GM23248 (cell line): ENCODE results near the gene ARR3. TPM values are rescaled to one million over a fixed set of nuclear protein-coding genes. Genes with fewer than 3 reads are reported as not detected.

Experiments
- DNase-seq: peaks from one replicate; pipeline ENCODE4 v3.0.0-alpha.2; 2015
- H2AFZ ChIP-seq: fragments of 200-600 bp; sonication (generic); 2 replicates; pipeline ENCODE4 v1.6.1; 2016; ENCODE audit warnings: antibody characterized with exemption
- H3F3A ChIP-seq: fragments of 200-600 bp; sonication (generic); 2 replicates; pipeline ENCODE4 v1.6.1; 2016; ENCODE audit warnings: mild to moderate bottlenecking, antibody characterized with exemption, mixed run types; ENCODE audit not compliant: insufficient read depth
- H3K27ac ChIP-seq: fragments of 200-600 bp; sonication (generic); 2 replicates; pipeline ENCODE4 v1.5.1; 2016; ENCODE audit warnings: mild to moderate bottlenecking
- H3K27me3 ChIP-seq: fragments of 200-600 bp; sonication (generic); replicated peaks from 2 replicates; pipeline ENCODE4 v1.6.1; 2016; ENCODE audit warnings: mild to moderate bottlenecking; ENCODE audit not compliant: insufficient read depth
- H3K36me3 ChIP-seq: fragments of 200-600 bp; sonication (generic); 2 replicates; pipeline ENCODE4 v1.6.1; 2016; ENCODE audit warnings: low read depth, mild to moderate bottlenecking
- H3K4me1 ChIP-seq: fragments of 200-600 bp; sonication (generic); 2 replicates; pipeline ENCODE4 v1.6.1; 2016; ENCODE audit warnings: mild to moderate bottlenecking; ENCODE audit not compliant: insufficient read depth
- H3K4me2 ChIP-seq: fragments of 200-600 bp; sonication (generic); one replicate; pipeline ENCODE4 v1.6.1; 2016; ENCODE audit warnings: mild to moderate bottlenecking; ENCODE audit not compliant: unreplicated experiment
- H3K4me3 ChIP-seq: fragments of 200-600 bp; sonication (generic); 2 replicates; pipeline ENCODE4 v1.5.1; 2016; ENCODE audit warnings: mild to moderate bottlenecking
- H3K79me2 ChIP-seq: fragments of 200-600 bp; sonication (generic); 2 replicates; pipeline ENCODE4 v1.6.1; 2016; ENCODE audit warnings: mild to moderate bottlenecking; ENCODE audit not compliant: insufficient read depth
- H3K9ac ChIP-seq: fragments of 200-600 bp; sonication (generic); 2 replicates; pipeline ENCODE4 v1.6.1; 2016; ENCODE audit warnings: mild to moderate bottlenecking
- H3K9me2 ChIP-seq: fragments of 200-600 bp; sonication (generic); 2 replicates; pipeline ENCODE4 v1.6.1; 2016; ENCODE audit warnings: mixed run types, mild to moderate bottlenecking, moderate library complexity; ENCODE audit not compliant: insufficient read depth
- H3K9me3 ChIP-seq: fragments of 200-600 bp; sonication (generic); one replicate; pipeline ENCODE4 v1.6.1; 2017; ENCODE audit warnings: low read depth
- H4K20me1 ChIP-seq: fragments of 200-600 bp; sonication (generic); 2 replicates; pipeline ENCODE4 v1.6.0; 2016; ENCODE audit not compliant: insufficient read depth
- EZH2 ChIP-seq: fragments of 200-600 bp; sonication (generic); IDR thresholded peaks from 2 replicates; pipeline ENCODE4 v1.6.1; 2018; ENCODE audit warnings: antibody characterized with exemption, mild to moderate bottlenecking; ENCODE audit not compliant: insufficient read depth, poor library complexity, severe bottlenecking
- EZH2phosphoT487 ChIP-seq: fragments of 200-600 bp; sonication (generic); IDR thresholded peaks from 2 replicates; pipeline ENCODE4 v1.6.1; 2018; ENCODE audit warnings: antibody characterized with exemption, moderate library complexity, mild to moderate bottlenecking, low read depth; ENCODE audit not compliant: insufficient read depth
- WGBS, 2 experiments: methylation state at CpG; one replicate each; pipeline ENCODE4 v1.1.6; 2015 to 2017; ENCODE audit warnings: low lambda C conversion rate in 2 of 2, low coverage in 1 of 2; ENCODE audit errors: missing lambda C conversion rate in 2 of 2; 5-methylcytosine and 5-hydroxymethylcytosine counted together
- in situ Hi-C: fragments of 300-500 bp; cut with MboI; formaldehyde crosslinking; loops from 2 replicates; pipeline ENCODE4 v1.15.0; 2020
- polyA plus RNA-seq: library from polyadenylated mRNA; unstranded; fragments of >200 nt; fragmentation: Nextera tagmentation; extraction: Ambion mirVana; gene quantifications from 2 replicates; pipeline ENCODE4 v1.2.1, GENCODE V29; 2016
- total RNA-seq: library from RNA; depleted of rRNA; stranded (reverse); fragments of >200 nt; shearing (Covaris generic); gene quantifications from 2 replicates; pipeline ENCODE4 v1.2.3, GENCODE V29; 2014

The ARR3 gene
- total and polyA plus RNA-seq, 2 experiments from 2014 or later, result not detected

- no peak overlapping the region for H3K9ac ChIP-seq
- H3K4me2 ChIP-seq, result no peak overlapping the region
- H3K9me2 ChIP-seq, result no peaks in the 10 kb centered on the region
- no peak overlapping the region for H2AFZ ChIP-seq
- TF ChIP-seq EZH2phosphoT487 (no peak), EZH2 (no peak)
- H3K79me2 ChIP-seq, result no peaks in the 10 kb centered on the region
- no peak for DNase-seq
- no peaks in the 10 kb centered on the region for H3K27me3 ChIP-seq
- no peaks in the 10 kb centered on the region for H3F3A ChIP-seq
- in situ Hi-C loops, result no loop called here
- no peak overlapping the region for H3K4me3 ChIP-seq
- H3K36me3 ChIP-seq, result no peaks in the 10 kb centered on the region
- H4K20me1 ChIP-seq, result no peaks in the 10 kb centered on the region
- H3K9me3 ChIP-seq, result no peaks in the 10 kb centered on the region
- WGBS, 2 experiments, result 81 to 87% methylated on average over 6 of the region's 6 CpGs
- H3K27ac ChIP-seq, result no peak overlapping the region
- H3K4me1 ChIP-seq, result no peaks in the 10 kb centered on the region
Measured at GRCh38 chrX:70244881-70245280, 23.3 kb upstream of the ARR3 start.

GRCh38 chrX:70247252-70247651 lies 20.9 kb upstream of the ARR3 start:
- Histone ChIP-seq H3K36me3 (no peaks in the 10 kb centered on the region), H3K9me2 (no peaks in the 10 kb centered on the region), H3K4me2 (no peak overlapping the region), H4K20me1 (no peaks in the 10 kb centered on the region), H2AFZ (no peak overlapping the region), H3F3A (no peaks in the 10 kb centered on the region), H3K4me1 (no peaks in the 10 kb centered on the region), H3K9me3 (no peaks in the 10 kb centered on the region), H3K79me2 (no peaks in the 10 kb centered on the region), H3K9ac (no peak overlapping the region), H3K4me3 (no peak overlapping the region), H3K27ac (no peak overlapping the region), H3K27me3 (no peaks in the 10 kb centered on the region)
- TF ChIP-seq EZH2, result no peak
- no peak for TF ChIP-seq EZH2phosphoT487
- no peak for DNase-seq
- 100% methylated on average over 2 of the region's 2 CpGs for WGBS, 2 experiments
- in situ Hi-C loops, result no loop called here

GRCh38 chrX:70252491-70252890 lies 15.6 kb upstream of the ARR3 start:
- no peaks in the 10 kb centered on the region for H3K9me3 ChIP-seq

GRCh38 chrX:70253377-70254062 lies 14.6 kb upstream of the ARR3 start:
- in situ Hi-C loops, result no loop called here
- 62 to 71% methylated on average over 3 of the region's 3 CpGs for WGBS, 2 experiments
- peak; percentile 54 for DNase-seq

More at GRCh38 chrX:70252491-70252890, 15.6 kb upstream of the ARR3 start:
- no peaks in the 10 kb centered on the region for H3K36me3 ChIP-seq
- no peak overlapping the region for H3K4me3 ChIP-seq
- TF ChIP-seq EZH2phosphoT487 (no peak), EZH2 (no peak)
- no peaks in the 10 kb centered on the region for H3K9me2 ChIP-seq
- no peaks in the 10 kb centered on the region for H3K79me2 ChIP-seq
- H4K20me1 ChIP-seq, result no peaks in the 10 kb centered on the region
- no peak overlapping the region for H3K9ac ChIP-seq
- H3K27ac ChIP-seq, result no peak overlapping the region
- H3K4me1 ChIP-seq, result peaks cover 10% of the 10 kb centered on the region
- no peak overlapping the region for H2AFZ ChIP-seq
- WGBS, 2 experiments, result 90 to 96% methylated on average over 2 of the region's 2 CpGs
- DNase-seq, result no peak
- H3K27me3 ChIP-seq, result no peaks in the 10 kb centered on the region
- in situ Hi-C loops, result no loop called here
- H3K4me2 ChIP-seq, result no peak overlapping the region
- H3F3A ChIP-seq, result no peaks in the 10 kb centered on the region

More at GRCh38 chrX:70253377-70254062, 14.6 kb upstream of the ARR3 start:
- Histone ChIP-seq H3K4me2 (no peak overlapping the region), H3K27me3 (no peaks in the 10 kb centered on the region), H3K9me2 (no peaks in the 10 kb centered on the region), H3K36me3 (no peaks in the 10 kb centered on the region), H3K9me3 (no peaks in the 10 kb centered on the region), H3F3A (no peaks in the 10 kb centered on the region), H3K27ac (no peak overlapping the region), H3K4me3 (no peak overlapping the region), H4K20me1 (no peaks in the 10 kb centered on the region), H3K4me1 (peaks cover 10% of the 10 kb centered on the region), H3K9ac (no peak overlapping the region), H3K79me2 (no peaks in the 10 kb centered on the region), H2AFZ (no peak overlapping the region)
- TF ChIP-seq EZH2 (no peak), EZH2phosphoT487 (no peak)
